SK-MEL-5 (cell line): ENCODE data around the gene ABCC11. TPM values are rescaled to one million over a fixed set of nuclear protein-coding genes. Genes with fewer than 3 reads are reported as not detected.

ENCODE experiments used
- DNase-seq: peaks from one replicate; pipeline ENCODE4 v3.0.0-alpha.2; 2016; ENCODE audit warnings: low read depth, low spot score
- in situ Hi-C: cut with HindIII; loops from 2 replicates; pipeline ENCODE4 v1.10.0; 2016; ENCODE audit warnings: low sequenced_read_pairs, high pct_unique_total_duplicates, low pct_unique_long_range_greater_than_20kb
- total RNA-seq: library from RNA; depleted of rRNA; stranded (reverse); fragments of >200 nt; shearing (Covaris generic); gene quantifications from 2 replicates; pipeline ENCODE4 v1.2.3, GENCODE V29; 2014

Gene ABCC11
- total RNA-seq, 1 experiment from 2014 or later = 0.13 TPM

- no peak for DNase-seq
- in situ Hi-C loops = no loop called here
These were observed 93.6 kb downstream of the ABCC11 start for GRCh38 chr16:48153774-48154173.

GRCh38 chr16:48152226-48152625, 95.1 kb downstream of the ABCC11 start:
- no peak for DNase-seq
- in situ Hi-C loops = no loop called here

- in situ Hi-C loops = no loop called here
- no peak for DNase-seq
These were observed 96.6 kb downstream of the ABCC11 start for GRCh38 chr16:48150707-48151106.

- in situ Hi-C loops = no loop called here
- DNase-seq = no peak
These were observed 100.6 kb downstream of the ABCC11 start for GRCh38 chr16:48146710-48147109.

GRCh38 chr16:48146131-48146530, 101.2 kb downstream of the ABCC11 start:
- DNase-seq = no peak
- in situ Hi-C loops = no loop called here

GRCh38 chr16:48143812-48144368, 103.4 kb downstream of the ABCC11 start:
- in situ Hi-C loops = no loop called here
- no peak for DNase-seq

- no peak for DNase-seq
- in situ Hi-C loops = no loop called here
These were observed 106.5 kb downstream of the ABCC11 start for GRCh38 chr16:48140821-48141220.

GRCh38 chr16:48139517-48139916, 107.8 kb downstream of the ABCC11 start:
- no peak for DNase-seq

GRCh38 chr16:48138543-48138942, 108.8 kb downstream of the ABCC11 start:
- in situ Hi-C loops = no loop called here
- no peak for DNase-seq

More at GRCh38 chr16:48139517-48139916, 107.8 kb downstream of the ABCC11 start:
- in situ Hi-C loops = no loop called here

GRCh38 chr16:48137822-48138221, 109.5 kb downstream of the ABCC11 start:
- no peak for DNase-seq
- in situ Hi-C loops = no loop called here

GRCh38 chr16:48136547-48137360, 110.6 kb downstream of the ABCC11 start:
- in situ Hi-C loops = no loop called here
- peak; percentile 48 for DNase-seq

- in situ Hi-C loops = no loop called here
- no peak for DNase-seq
These were observed 113.7 kb downstream of the ABCC11 start for GRCh38 chr16:48133455-48134211.

- in situ Hi-C loops = no loop called here
These were observed 114.6 kb downstream of the ABCC11 start for GRCh38 chr16:48132696-48133095.

GRCh38 chr16:48131201-48131935, 116.0 kb downstream of the ABCC11 start:
- in situ Hi-C loops = no loop called here
- DNase-seq = no peak

More at GRCh38 chr16:48132696-48133095, 114.6 kb downstream of the ABCC11 start:
- no peak for DNase-seq

GRCh38 chr16:48129926-48130325, 117.4 kb downstream of the ABCC11 start:
- in situ Hi-C loops = no loop called here
- no peak for DNase-seq

- in situ Hi-C loops = no loop called here
- DNase-seq = no peak
These were observed 118.6 kb downstream of the ABCC11 start for GRCh38 chr16:48128769-48129168.

- DNase-seq = no peak
- in situ Hi-C loops = no loop called here
These were observed 120.3 kb downstream of the ABCC11 start for GRCh38 chr16:48126801-48127644.
